CD4-positive, alpha-beta T cell treated with Interleukin-12 subunit alpha and Interleukin-12 subunit beta, for 1 hour (primary cell): ENCODE results near the gene CSTA.

Experiments
- DNase-seq: peaks from one replicate; pipeline ENCODE4 v3.0.0-alpha.2; 2020

The CSTA gene, protein sequence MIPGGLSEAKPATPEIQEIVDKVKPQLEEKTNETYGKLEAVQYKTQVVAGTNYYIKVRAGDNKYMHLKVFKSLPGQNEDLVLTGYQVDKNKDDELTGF

DNA sequence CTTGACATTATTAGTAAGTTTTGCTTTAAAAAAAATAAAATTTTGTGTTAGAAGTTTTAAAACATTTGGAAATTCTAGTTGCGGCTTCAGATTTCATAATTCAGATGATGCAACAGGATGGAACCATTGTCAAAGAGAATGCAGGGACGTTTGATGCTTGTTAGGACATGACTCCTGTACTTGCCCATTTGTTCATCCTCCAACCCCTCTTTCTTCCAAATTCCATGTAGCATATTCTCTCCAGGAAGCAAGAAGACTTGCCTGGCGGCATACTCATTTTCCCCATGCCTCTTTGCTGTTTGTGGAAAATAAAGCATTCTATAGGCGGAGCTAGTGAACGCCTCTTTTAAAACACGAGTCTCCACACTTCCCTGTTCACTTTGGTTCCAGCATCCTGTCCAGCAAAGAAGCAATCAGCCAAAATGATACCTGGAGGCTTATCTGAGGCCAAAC is at the start of gene CSTA:
Gene CSTA, plus strand, starts transcription at position 378 of the 453 bp plus-strand sequence. Its CDS starts 45 bp downstream, at position 423.
- no peak for DNase-seq

DNA sequence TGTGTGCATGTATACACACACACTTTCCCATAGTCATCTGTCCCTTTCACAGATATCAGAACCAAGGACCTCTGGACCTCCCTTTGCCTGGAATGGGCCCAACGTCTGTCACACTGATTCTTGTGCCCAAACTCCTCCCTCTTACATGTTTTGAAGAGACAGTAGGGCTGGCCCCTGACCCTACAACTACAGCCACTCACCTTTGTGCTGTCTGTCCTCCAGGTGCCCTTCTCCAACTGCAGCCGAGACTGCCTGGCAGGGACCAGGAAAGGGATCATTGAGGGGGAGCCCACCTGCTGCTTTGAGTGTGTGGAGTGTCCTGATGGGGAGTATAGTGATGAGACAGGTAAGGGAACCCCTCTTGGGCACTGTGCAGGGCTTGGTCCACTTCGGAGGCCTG is 43.2 kb upstream of the CSTA start:
- no peak for DNase-seq

DNA sequence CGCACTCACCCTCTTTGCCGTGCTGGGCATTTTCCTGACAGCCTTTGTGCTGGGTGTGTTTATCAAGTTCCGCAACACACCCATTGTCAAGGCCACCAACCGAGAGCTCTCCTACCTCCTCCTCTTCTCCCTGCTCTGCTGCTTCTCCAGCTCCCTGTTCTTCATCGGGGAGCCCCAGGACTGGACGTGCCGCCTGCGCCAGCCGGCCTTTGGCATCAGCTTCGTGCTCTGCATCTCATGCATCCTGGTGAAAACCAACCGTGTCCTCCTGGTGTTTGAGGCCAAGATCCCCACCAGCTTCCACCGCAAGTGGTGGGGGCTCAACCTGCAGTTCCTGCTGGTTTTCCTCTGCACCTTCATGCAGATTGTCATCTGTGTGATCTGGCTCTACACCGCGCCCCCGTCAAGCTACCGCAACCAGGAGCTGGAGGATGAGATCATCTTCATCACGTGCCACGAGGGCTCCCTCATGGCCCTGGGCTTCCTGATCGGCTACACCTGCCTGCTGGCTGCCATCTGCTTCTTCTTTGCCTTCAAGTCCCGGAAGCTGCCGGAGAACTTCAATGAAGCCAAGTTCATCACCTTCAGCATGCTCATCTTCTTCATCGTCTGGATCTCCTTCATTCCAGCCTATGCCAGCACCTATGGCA is 41.1 kb upstream of the CSTA start:
- DNase-seq, result no peak

DNA sequence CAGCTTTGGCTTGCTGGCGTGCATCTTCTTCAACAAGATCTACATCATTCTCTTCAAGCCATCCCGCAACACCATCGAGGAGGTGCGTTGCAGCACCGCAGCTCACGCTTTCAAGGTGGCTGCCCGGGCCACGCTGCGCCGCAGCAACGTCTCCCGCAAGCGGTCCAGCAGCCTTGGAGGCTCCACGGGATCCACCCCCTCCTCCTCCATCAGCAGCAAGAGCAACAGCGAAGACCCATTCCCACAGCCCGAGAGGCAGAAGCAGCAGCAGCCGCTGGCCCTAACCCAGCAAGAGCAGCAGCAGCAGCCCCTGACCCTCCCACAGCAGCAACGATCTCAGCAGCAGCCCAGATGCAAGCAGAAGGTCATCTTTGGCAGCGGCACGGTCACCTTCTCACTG is 40.6 kb upstream of the CSTA start:
- no peak for DNase-seq

DNA sequence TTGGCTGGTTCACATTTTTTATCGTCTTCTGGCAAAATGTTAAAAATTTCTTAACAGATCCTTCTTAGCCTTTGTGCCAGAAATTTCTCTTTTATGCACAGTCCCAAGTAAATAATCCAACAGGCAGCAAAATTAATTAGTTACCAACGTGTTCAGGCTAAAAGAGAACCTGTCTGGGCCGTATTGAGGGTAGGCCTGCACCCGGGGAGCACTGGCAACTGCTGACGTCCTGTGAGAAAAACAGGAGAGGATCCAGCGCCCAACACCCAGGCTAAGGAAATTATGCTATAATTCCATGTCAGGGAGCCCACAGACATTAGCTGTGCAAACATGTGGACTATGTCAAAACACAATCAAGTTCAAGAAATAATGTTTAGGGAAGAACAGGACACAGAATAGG is 30.7 kb upstream of the CSTA start:
- no peak for DNase-seq

DNA sequence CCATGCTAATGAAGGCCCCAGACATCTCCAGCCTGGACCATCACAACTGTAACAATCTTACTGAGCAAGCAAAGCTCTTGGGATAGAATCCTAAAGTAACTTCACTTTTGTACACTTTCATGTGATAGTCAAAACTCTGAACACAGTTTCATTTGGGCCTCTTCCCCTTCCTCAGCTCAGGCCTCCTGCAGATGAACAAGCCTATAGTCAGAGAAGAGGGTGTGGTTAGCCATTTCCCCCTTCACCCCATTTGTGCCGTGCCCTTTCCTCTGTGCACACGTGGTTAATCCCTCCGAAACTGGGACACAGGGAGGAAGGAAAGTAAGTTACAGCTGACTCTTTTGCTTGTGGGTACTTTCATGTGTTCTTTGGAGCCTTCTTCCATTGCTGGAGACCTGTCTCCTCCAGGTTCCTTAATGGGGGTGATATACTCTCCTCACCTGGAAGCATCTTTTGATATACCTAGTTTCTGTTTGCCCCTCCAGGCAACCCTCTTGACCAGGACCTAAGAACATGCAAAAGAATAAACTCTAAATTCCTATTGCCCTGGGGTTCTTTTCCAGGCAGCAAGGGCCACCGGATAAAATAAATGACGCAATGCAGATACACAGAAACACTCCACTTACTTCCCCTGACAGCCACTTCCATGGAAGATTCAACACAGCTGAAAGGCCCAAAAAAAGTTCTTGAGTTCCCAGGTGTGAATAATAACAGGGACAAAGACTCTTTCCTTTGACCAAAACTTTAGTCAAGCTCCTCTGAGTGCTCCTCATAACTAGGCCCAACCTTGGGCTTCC is 29.6 kb upstream of the CSTA start:
- DNase-seq, result peak; percentile 24

DNA sequence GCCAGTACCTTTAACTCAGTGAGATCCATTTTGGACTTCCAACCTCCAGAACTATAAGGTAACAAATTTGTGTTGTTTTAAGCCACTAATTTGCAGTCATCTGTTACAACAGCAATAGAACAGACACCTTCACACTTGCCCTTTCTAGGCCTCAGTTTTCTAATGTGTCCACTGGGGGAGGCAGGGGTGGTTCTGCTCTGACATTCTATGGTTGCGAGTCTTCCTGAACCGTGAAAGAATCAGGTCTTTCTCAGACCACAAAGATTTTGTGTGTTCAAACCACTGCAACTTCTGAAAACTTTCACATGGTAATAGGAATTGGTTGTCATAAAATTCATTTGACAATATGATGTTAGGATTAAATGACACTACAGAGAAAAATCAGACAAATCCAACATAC is 26.8 kb upstream of the CSTA start:
- DNase-seq, result no peak

DNA sequence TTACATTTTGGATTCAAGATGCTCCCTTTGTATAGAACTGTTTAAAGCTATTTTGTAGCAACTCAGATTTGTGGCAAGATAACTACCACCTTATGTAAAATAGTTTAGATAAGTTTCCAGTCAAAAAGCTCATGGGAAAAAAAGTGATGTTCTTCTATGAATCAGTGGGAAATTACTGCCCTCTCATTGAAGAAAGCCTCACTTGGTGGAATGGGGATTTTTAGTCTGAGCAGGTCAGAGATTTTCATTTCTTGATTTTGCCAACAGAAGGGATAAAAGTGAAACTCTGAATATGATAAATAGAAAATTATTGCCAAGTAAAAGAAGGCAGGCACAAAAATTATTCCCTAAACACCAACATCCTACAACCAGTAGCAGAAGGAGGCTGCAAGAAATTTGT is 25.8 kb upstream of the CSTA start:
- DNase-seq, result no peak

DNA sequence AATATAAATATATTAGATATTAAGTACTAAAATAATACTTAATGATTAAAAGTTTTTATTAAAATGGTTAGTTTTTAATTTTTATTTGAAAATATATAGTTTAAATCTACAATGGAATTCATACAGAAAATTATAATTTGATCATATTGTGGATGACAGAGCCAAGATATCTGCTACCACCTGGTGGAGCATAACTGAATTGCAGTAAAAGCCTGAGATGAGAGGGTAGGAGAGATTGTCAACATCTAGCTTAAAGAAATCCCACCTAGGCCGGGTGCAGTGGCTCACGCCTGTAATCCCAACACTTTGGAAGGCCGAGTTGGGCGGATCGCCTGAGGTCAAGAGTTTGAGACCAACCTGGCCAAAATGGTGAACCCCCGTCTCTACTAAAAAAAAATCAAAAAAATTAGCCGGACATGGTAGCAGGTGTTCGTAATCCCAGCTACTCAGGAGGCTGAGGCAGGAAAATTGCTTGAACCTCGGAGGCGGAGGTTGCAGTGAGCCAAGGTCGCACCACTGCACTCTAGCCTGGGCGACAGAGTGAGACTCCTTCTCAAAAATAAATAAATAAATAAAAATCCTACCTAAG is 25.1 kb upstream of the CSTA start:
- peak; percentile 64 for DNase-seq

DNA sequence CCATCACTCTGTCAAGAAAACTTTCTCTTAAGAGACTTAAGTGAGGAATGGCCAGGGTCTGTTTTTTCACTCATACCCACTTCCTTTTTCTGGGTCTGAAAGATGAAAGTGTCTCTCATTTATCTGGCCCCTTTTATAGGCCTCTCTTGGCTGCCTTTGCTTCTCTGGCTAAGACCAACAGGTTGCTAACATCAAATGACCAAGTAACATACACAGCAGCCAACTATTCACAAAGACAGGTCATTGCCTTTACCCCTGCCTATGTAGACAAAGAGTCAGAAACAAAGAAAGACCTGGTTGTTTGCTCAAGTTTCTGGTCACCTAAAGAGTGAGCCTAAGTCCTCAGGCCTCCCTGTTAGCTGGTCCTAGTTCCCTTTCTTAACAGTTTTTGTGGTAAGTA is 24.0 kb upstream of the CSTA start:
- DNase-seq, result no peak

DNA sequence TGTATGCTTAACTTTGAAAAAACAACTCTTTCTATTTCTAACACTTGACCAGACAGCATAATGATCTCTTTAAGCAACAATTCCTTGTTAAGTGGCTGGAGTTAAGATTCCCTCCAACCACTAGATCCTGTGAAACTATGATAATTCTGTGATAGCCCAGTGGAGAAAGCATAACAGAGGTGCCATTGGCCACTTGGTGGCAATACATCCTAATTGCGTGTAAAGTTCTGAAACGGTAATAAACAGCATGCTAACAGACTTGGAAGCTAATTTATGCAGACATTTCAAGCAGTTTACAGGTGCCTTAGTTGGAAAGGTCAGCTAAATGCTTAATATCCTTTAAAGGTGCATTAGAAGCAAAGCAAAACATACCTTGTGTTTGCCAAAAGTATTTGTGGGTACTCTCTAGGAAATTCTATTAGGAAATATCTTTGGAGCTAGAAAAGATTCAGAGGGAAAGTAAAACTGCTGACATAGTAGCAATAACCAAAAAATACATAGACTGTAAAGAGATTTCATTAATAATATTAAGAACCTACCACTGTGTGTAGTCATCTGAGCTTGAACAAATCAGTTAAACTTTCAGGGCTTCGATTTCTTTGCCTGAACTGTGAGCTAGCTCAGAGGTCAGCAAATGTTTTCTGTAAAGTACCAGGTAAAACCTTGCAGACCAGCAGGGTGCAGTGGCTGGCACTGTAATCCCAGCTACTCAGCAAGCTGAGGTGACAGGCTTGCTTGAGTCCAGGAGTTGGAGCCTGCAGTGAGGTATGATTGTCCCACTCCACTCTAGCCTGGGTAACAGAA is 19.0 kb upstream of the CSTA start:
- DNase-seq, result no peak

DNA sequence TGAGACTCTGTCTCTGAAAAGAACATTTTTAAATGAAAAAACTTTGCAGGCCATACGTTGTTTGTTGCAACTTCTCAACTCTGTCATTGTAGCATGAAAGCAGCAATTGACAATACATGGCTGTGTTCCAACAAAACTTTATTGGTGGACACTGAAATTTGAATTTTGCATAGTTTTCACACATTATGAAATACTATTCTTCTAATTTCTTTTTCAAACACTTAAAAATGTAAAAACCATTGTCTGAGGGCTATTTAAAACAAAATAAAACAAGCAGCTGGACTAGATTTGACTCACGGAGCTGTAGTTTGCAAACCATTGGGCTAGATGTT is 18.5 kb upstream of the CSTA start:
- no peak for DNase-seq

DNA sequence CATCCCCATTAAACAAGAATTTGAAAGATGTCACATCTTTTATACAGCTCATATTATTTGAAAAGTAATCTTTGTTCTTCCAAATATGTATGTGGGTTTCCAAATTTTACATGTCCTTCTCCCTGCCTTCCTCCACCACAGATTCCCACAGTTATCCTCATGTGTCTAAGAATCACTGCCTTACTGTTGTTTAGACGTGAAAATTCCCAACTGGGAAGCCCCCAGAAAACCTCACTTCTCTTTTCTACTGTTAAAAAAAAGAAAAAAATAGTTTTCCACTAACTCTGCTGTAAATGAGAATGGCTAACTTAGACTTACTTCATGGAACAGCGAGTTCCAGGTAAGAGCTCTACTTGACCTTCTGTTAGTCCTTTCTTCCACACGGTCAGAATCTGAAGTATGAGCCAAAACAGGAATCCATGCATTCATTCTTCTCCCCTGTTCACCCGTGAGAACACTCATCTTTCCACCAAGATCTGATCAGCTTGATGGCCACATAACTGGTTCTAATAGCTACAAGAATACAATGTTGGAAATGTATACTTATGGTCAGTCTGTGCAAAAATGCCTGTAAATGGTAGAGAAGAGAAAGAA is 17.9 kb upstream of the CSTA start:
- no peak for DNase-seq

DNA sequence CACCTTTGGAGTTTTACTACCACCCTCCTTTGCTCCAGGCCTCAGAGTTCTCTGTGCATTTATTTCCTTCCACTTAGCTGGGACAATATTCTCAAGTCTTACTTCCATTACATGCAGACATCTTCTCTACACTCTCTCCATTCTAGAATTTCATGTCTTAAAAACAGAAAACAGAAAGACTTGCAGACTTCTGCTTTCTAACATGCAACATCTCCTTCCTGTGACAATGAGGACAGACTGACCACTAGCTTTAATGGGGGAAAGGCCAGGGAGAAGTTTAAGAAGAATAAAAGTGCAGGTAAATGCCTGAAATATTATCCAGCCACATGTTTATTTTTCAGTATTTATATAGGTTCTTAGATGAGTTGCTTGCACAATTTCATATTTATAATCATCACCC is 17.1 kb upstream of the CSTA start:
- DNase-seq, result no peak

DNA sequence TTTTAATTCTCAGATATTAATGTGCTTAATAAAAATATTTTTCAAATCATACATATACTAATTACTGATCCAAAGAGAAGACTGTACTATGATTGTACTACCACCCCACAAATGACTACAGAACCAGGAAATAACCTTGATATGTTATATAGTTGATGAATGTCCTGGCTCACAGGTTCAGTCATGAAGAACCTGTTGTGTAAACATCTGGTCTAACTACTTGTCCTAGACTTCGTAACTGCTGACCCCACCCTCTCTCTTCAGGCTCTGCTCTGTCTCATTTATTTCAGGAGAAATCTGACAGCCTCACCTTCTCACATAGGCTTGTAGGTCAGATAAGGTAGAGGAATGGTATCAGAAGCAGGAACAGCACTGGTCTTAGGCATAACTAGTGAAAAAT is 14.7 kb upstream of the CSTA start:
- DNase-seq, result no peak

DNA sequence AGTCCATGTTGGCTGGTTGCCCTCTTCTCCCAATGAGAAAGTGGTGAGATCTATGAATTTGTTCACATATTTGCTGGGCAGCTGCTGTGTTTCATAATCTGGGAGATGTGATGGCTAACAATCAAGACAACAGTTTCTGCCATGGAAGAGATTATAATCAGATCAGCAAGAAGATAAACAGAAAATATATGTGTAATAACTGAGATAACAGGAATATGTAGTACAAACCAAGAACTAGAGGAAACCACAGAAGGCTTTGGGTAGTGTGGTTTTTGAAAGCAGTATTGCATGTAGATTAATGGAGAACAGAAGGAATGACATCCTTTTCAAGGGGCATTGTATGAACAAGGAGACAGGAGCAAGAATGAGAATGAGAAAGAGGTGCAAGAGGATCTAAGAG is 12.2 kb upstream of the CSTA start:
- DNase-seq, result no peak

DNA sequence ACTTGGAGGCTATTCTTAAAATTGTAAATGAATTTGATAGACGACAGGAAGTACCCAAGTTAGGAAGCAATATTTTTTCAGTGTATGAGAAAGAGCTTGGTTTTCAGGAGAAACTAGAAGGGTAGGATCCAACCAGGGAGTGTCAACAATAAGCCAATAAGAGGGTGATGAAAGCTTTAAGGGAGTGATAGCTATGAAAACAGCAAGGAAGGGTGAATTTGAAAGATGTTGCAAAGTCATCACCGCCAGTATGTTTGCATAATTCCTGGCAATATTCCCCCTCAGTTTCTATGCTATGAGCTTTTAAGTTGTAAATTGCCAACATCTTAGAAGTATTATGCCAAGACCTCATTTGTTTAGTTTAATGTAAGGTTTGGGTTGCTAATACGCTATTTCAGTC is 11.8 kb upstream of the CSTA start:
- no peak for DNase-seq

DNA sequence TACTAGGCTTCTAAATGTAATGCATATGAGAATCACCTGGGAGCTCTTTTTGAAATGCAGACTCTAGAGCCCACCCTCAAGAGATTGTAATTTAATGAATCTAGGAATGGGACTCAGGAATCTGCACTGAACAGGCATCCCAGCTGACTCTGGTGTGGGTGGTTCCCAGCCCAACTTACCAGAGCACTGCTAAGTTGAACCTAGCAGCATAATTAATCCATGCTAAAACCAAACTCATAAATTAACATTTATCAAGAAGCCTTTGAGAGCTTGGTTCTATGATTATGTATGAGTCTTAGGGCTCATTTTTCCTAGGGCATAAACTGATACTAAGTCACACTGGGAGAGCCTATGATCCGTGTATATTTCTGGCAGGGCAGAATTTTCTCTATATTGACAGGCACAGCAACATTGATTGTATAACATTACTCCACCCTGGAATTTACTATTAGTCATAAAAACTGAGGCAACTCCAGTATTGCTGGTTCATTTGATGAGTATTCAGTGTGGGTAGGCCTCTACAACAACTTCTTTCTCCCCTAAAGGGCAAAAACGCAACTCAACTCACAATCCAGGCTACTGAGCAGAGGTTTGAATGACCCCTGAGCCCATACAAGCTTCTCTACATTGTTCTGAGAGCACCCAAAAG is 10.7 kb upstream of the CSTA start:
- DNase-seq, result no peak

DNA sequence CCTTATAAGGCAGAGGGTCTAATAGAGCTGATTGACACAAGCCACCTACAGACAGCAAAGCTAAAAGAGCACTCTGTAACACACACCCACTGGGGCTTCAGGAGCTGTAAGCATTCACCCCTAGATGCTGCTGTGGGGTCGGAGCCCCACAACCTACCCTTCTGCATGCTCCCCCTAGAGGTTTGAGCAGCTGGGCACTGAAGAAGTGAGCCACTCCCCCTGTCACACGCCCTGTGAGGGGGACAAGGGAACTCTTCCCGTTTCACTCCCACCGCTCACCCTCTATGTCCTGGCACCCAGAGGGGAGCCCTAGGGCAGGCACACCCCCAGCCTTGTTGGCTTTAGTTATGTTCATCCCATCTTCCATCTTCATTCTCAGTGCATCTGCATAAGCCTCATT is 9.4 kb upstream of the CSTA start:
- no peak for DNase-seq

DNA sequence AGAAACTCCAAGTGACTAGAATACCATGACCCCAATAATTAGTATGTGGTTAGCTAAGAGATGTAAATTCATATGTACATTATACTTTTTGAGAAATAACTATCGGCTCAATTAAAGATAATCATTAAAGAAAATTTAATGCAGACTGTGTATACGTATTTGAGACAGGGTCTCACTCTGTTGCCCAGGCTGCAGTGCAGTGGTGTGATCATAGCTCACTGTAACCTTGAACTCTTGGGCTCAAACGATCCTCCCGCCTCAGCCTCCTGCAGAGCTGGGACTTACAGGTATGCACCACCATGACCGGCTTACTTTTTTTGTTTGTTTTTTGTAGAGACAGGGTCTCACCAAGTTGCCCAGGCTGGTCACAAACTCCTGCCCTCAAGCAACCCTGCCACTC is 8.7 kb upstream of the CSTA start:
- no peak for DNase-seq

DNA sequence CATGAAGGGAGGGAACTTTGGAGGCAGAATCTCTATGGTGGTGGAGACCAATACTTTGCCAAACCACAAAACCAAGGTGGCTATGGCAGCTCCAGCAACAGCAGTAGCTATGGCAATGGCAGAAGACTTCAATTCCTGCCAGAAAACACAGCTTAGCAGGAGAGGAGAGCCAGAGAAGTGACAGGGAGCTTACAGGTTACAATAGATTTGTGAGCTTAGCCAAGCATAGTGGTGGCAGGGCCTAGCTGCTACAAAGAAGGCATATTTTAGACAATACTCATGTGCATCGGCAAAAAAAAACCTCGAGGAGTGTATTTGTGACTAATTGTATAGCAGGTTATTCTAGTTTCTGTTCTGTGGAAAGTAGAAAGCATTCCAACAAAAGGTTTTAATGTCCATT is 6.4 kb upstream of the CSTA start:
- DNase-seq, result no peak
